ENCODE data around the gene KNTC1. TPM values are rescaled to one million over a fixed set of nuclear protein-coding genes. Genes with fewer than 3 reads are reported as not detected.
"Not testable (repeated sequence)": the region's sequence is repeated elsewhere in the genome, so short reads cannot be mapped to it uniquely, and the experiment has no call there.

KNTC1 gene
- 100 to 1,000 TPM; 136 to 175 TPM for total RNA-seq

- peaks cover 37% of the 10 kb centered on the region for H3K4me1 Mint-ChIP-seq
- H3K9me3 Mint-ChIP-seq (ENCODE audit: low read depth): no peaks in the 10 kb centered on the region
- no peaks in the 10 kb centered on the region for H3K27me3 Mint-ChIP-seq
- peak; percentile 99 for DNase-seq
- peak; percentile 93 for ATAC-seq
- ChIA-PET POLR2A (interaction anchor here (0.6 to 2.6 kb wide), 20 partner anchors 9 to 945 kb away, joined by 3 to 53 read pairs (median 4); partner anchors contain the start of genes DIABLO, MPHOSPH9, MTRFR and ZCCHC8), CTCF (interaction anchor here (0.7 to 2.6 kb wide), 5 partner anchors 9 to 1317 kb away, joined by 3 to 14 read pairs (median 5); partner anchors contain the start of gene ZCCHC8)
- intact Hi-C loops (cut with DNase I, micrococcal nuclease): loop anchor here (1.0 to 5.0 kb wide), 16 partner anchors 26 to 1174 kb away; partner anchors contain the start of genes DENR (in 2 of the 2), DIABLO (in 2 of the 2), ABCB9 (in 1 of the 2) and ANAPC5 (in 1 of the 2)
- peaks cover 43% of the 10 kb centered on the region for H3K36me3 Mint-ChIP-seq (ENCODE audit: low read depth)
- H3K27ac Mint-ChIP-seq: no peak within 1 kb of the TSS
- no peak within 1 kb of the TSS for H3K4me3 Mint-ChIP-seq
These were observed at the start of gene KNTC1, which contains the start of gene RSRC2 for GRCh38 chr12:122526683-122527477. TSS of gene KNTC1 (plus strand) at chr12:122527249. CDS start at chr12:122530064, 2,815 bp downstream. TSS of gene RSRC2 (minus strand) at chr12:122526936. CDS start at chr12:122526853, 83 bp downstream.

- ATAC-seq: no peak
These were observed 46.3 kb upstream of the KNTC1 start for GRCh38 chr12:122480753-122481152.

GRCh38 chr12:122481861-122482260 lies 45.2 kb upstream of the KNTC1 start:
- H3K27me3 Mint-ChIP-seq: no peaks in the 10 kb centered on the region
- peaks cover 7% of the 10 kb centered on the region for H3K4me1 Mint-ChIP-seq
- DNase-seq (no peak), ATAC-seq (no peak)
- no peak overlapping the region for H3K4me3 Mint-ChIP-seq
- H3K9me3 Mint-ChIP-seq (ENCODE audit: low read depth): no peaks in the 10 kb centered on the region
- peaks cover 60% of the 10 kb centered on the region for H3K36me3 Mint-ChIP-seq (ENCODE audit: low read depth)
- H3K27ac Mint-ChIP-seq: no peak overlapping the region
- intact Hi-C loops (cut with DNase I, micrococcal nuclease): no loop called here
- CTCF ChIA-PET: no interaction called here
- POLR2A ChIA-PET: no interaction called here

More at GRCh38 chr12:122480753-122481152, 46.3 kb upstream of the KNTC1 start:
- H3K27me3 Mint-ChIP-seq: no peaks in the 10 kb centered on the region
- H3K4me3 Mint-ChIP-seq: no peak overlapping the region
- POLR2A ChIA-PET: interaction anchor here (0.8 kb wide), 1 partner anchor 81 kb away, joined by 4 read pairs; no protein-coding TSS in a partner anchor
- no peaks in the 10 kb centered on the region for H3K9me3 Mint-ChIP-seq (ENCODE audit: low read depth)
- no peak overlapping the region for H3K27ac Mint-ChIP-seq
- peaks cover 59% of the 10 kb centered on the region for H3K36me3 Mint-ChIP-seq (ENCODE audit: low read depth)
- no peak for DNase-seq
- intact Hi-C loops (cut with DNase I, micrococcal nuclease): no loop called here
- CTCF ChIA-PET: interaction anchor here (0.7 to 1.2 kb wide), 4 partner anchors 11 to 87 kb away, joined by 3 read pairs; no protein-coding TSS in a partner anchor
- peaks cover 8% of the 10 kb centered on the region for H3K4me1 Mint-ChIP-seq

GRCh38 chr12:122483969-122484368 lies 43.1 kb upstream of the KNTC1 start:
- ATAC-seq: no peak
- DNase-seq: no peak
- Mint-ChIP-seq H3K36me3 (ENCODE audit: low read depth) (peaks cover 55% of the 10 kb centered on the region), H3K9me3 (ENCODE audit: low read depth) (no peaks in the 10 kb centered on the region), H3K4me1 (peaks cover 7% of the 10 kb centered on the region), H3K4me3 (no peak overlapping the region), H3K27me3 (no peaks in the 10 kb centered on the region), H3K27ac (no peak overlapping the region)
- POLR2A ChIA-PET: interaction anchor here (0.8 to 1.8 kb wide), 2 partner anchors 15 to 17 kb away, joined by 4 read pairs; partner anchors contain the start of gene ZCCHC8
- CTCF ChIA-PET: interaction anchor here (0.5 to 1.5 kb wide), 5 partner anchors 14 to 148 kb away, joined by 3 read pairs; no protein-coding TSS in a partner anchor
- intact Hi-C loops (cut with DNase I, micrococcal nuclease): no loop called here

GRCh38 chr12:122484385-122484784 lies 42.7 kb upstream of the KNTC1 start:
- POLR2A ChIA-PET: interaction anchor here (0.8 to 1.8 kb wide), 2 partner anchors 14 to 16 kb away, joined by 4 read pairs; partner anchors contain the start of gene ZCCHC8
- H3K4me3 Mint-ChIP-seq; H3K4me1 Mint-ChIP-seq; H3K9me3 Mint-ChIP-seq (ENCODE audit: low read depth); ATAC-seq; H3K27me3 Mint-ChIP-seq; DNase-seq; H3K27ac Mint-ChIP-seq; intact Hi-C loops (cut with DNase I, micrococcal nuclease): not testable (repeated sequence)
- peaks cover 56% of the 10 kb centered on the region for H3K36me3 Mint-ChIP-seq (ENCODE audit: low read depth)
- CTCF ChIA-PET: interaction anchor here (0.7 to 1.5 kb wide), 3 partner anchors 13 to 85 kb away, joined by 3 read pairs; no protein-coding TSS in a partner anchor

GRCh38 chr12:122486360-122486759 lies 40.7 kb upstream of the KNTC1 start:
- intact Hi-C loops (cut with DNase I, micrococcal nuclease): not testable (repeated sequence)
- peaks cover 50% of the 10 kb centered on the region for H3K36me3 Mint-ChIP-seq (ENCODE audit: low read depth)

GRCh38 chr12:122486805-122487426 lies 40.1 kb upstream of the KNTC1 start:
- POLR2A ChIA-PET: no interaction called here
- H3K9me3 Mint-ChIP-seq (ENCODE audit: low read depth): no peaks in the 10 kb centered on the region
- no peak overlapping the region for H3K4me3 Mint-ChIP-seq
- H3K36me3 Mint-ChIP-seq (ENCODE audit: low read depth): peaks cover 53% of the 10 kb centered on the region
- DNase-seq: no peak
- intact Hi-C loops (cut with DNase I, micrococcal nuclease): no loop called here
- H3K27ac Mint-ChIP-seq: no peak overlapping the region
- H3K4me1 Mint-ChIP-seq: peaks cover 7% of the 10 kb centered on the region
- H3K27me3 Mint-ChIP-seq: no peaks in the 10 kb centered on the region
- CTCF ChIA-PET: interaction anchor here (0.5 to 2.2 kb wide), 4 partner anchors 10 to 25 kb away, joined by 3 to 7 read pairs (median 3); no protein-coding TSS in a partner anchor
- no peak for ATAC-seq

More at GRCh38 chr12:122486360-122486759, 40.7 kb upstream of the KNTC1 start:
- H3K9me3 Mint-ChIP-seq (ENCODE audit: low read depth); H3K27ac Mint-ChIP-seq; ATAC-seq; H3K4me1 Mint-ChIP-seq; H3K27me3 Mint-ChIP-seq; H3K4me3 Mint-ChIP-seq; DNase-seq: not testable (repeated sequence)
- POLR2A ChIA-PET: interaction anchor here (0.6 kb wide), 2 partner anchors 13 to 81 kb away, joined by 3 to 5 read pairs; no protein-coding TSS in a partner anchor
- CTCF ChIA-PET: interaction anchor here (0.5 to 2.2 kb wide), 4 partner anchors 10 to 25 kb away, joined by 3 to 7 read pairs (median 3); no protein-coding TSS in a partner anchor

GRCh38 chr12:122487807-122488206 lies 39.2 kb upstream of the KNTC1 start:
- POLR2A ChIA-PET; intact Hi-C loops (cut with DNase I, micrococcal nuclease): not testable (repeated sequence)

GRCh38 chr12:122489038-122489437 lies 38.0 kb upstream of the KNTC1 start:
- Mint-ChIP-seq H3K4me1 (no peaks in the 10 kb centered on the region), H3K27me3 (no peaks in the 10 kb centered on the region), H3K9me3 (ENCODE audit: low read depth) (no peaks in the 10 kb centered on the region), H3K36me3 (ENCODE audit: low read depth) (peaks cover 46% of the 10 kb centered on the region), H3K27ac (peak overlapping the region; percentile 42), H3K4me3 (no peak overlapping the region)
- POLR2A ChIA-PET: interaction anchor here (0.8 kb wide), 1 partner anchor 11 kb away, joined by 3 read pairs; no protein-coding TSS in a partner anchor
- no peak for ATAC-seq
- CTCF ChIA-PET: interaction anchor here (0.9 to 1.5 kb wide), 4 partner anchors 9 to 152 kb away, joined by 3 to 6 read pairs (median 5); no protein-coding TSS in a partner anchor
- DNase-seq: no peak
- intact Hi-C loops (cut with DNase I, micrococcal nuclease): no loop called here

More at GRCh38 chr12:122487807-122488206, 39.2 kb upstream of the KNTC1 start:
- peaks cover 57% of the 10 kb centered on the region for H3K36me3 Mint-ChIP-seq (ENCODE audit: low read depth)
- ATAC-seq; H3K27me3 Mint-ChIP-seq; H3K9me3 Mint-ChIP-seq (ENCODE audit: low read depth); DNase-seq; H3K4me3 Mint-ChIP-seq; H3K27ac Mint-ChIP-seq; H3K4me1 Mint-ChIP-seq; CTCF ChIA-PET: not testable (repeated sequence)

GRCh38 chr12:122491991-122492390 lies 35.1 kb upstream of the KNTC1 start:
- Mint-ChIP-seq H3K4me1 (peaks cover 6% of the 10 kb centered on the region), H3K27ac (no peak overlapping the region), H3K27me3 (no peaks in the 10 kb centered on the region), H3K4me3 (no peak overlapping the region), H3K36me3 (ENCODE audit: low read depth) (peaks cover 38% of the 10 kb centered on the region), H3K9me3 (ENCODE audit: low read depth) (no peaks in the 10 kb centered on the region)
- ChIA-PET POLR2A (interaction anchor here (0.7 kb wide), 1 partner anchor 492 kb away, joined by 3 read pairs; no protein-coding TSS in a partner anchor), CTCF (no interaction called here)
- ATAC-seq (no peak), DNase-seq (no peak)
- intact Hi-C loops (cut with DNase I, micrococcal nuclease): no loop called here

GRCh38 chr12:122493222-122493621 lies 33.8 kb upstream of the KNTC1 start:
- Mint-ChIP-seq H3K36me3 (ENCODE audit: low read depth) (peaks cover 37% of the 10 kb centered on the region), H3K4me1 (peaks cover 12% of the 10 kb centered on the region)
- ATAC-seq; CTCF ChIA-PET; H3K27me3 Mint-ChIP-seq; H3K27ac Mint-ChIP-seq; H3K4me3 Mint-ChIP-seq; intact Hi-C loops (cut with DNase I, micrococcal nuclease); DNase-seq; H3K9me3 Mint-ChIP-seq (ENCODE audit: low read depth): not testable (repeated sequence)
- POLR2A ChIA-PET: interaction anchor here (0.7 kb wide), 1 partner anchor 290 kb away, joined by 3 read pairs; the partner anchor contains the start of gene B3GNT4
